Measurements from ENCODE around the gene CTSS. TPM values are rescaled to one million over a fixed set of nuclear protein-coding genes. Genes with fewer than 3 reads are reported as not detected.

Gene CTSS
- total RNA-seq, 2 experiments from 2014 or later = 38.7 to 40.6 TPM

DNA sequence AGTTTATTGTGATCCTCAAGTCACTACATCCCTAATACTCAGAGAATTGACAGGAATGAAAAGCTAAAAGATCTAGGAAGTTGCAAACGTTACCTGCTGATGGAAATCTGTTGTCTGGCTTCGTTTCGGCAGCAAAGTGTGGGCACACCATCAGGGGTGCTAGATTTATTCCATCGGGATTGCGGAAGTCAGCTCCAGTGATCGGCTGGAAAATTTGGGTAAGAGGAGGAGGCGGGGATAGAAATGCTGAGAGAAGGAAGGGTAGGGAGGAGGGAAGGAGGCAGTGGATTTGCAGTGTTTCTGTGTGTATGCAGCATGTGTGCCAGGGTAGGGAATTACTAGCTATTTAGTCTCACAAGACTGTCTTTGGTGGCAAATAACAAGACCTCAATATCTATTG is 42.5 kb upstream of the CTSS start, which contains the start of gene CTSK:
TSS of gene CTSK (minus strand) at position 140 of the 400 bp plus-strand sequence. CDS start 1,455 bp downstream, outside the sequence.
- H3K4me3 ChIP-seq (ENCODE audit: low read depth, low read length, poor library complexity, severe bottlenecking) = no peak within 1 kb of the TSS
- no peaks in the 10 kb centered on the region for H3K4me1 ChIP-seq (ENCODE audit: insufficient read depth, low read length, poor library complexity, severe bottlenecking)
- H4K20me1 ChIP-seq (ENCODE audit: insufficient read depth, low read length) = no peaks in the 10 kb centered on the region
- H3K27ac ChIP-seq (ENCODE audit: low read depth, low read length, poor library complexity, severe bottlenecking) = no peak within 1 kb of the TSS
- H3K9me2 ChIP-seq (ENCODE audit: insufficient read depth, low read length) = no peaks in the 10 kb centered on the region
- intact Hi-C loops (cut with micrococcal nuclease; ENCODE audit: unreplicated experiment) = no loop called here
- H2AFZ ChIP-seq (ENCODE audit: low read length) = no peak within 1 kb of the TSS
- BruUV-seq (replicated peaks) = no TSS peak
- H3K36me3 ChIP-seq (ENCODE audit: insufficient read depth, low read length) = peaks cover 24% of the 10 kb centered on the region
- H3K79me2 ChIP-seq (ENCODE audit: insufficient read depth, low read depth, low read length) = no peaks in the 10 kb centered on the region
- no peak for TF ChIP-seq EZH2phosphoT487 (IDR thresholded peaks at IDR 0.05; ENCODE audit: borderline replicate concordance, low read depth, low read length)
- TF ChIP-seq, protein P1, sequence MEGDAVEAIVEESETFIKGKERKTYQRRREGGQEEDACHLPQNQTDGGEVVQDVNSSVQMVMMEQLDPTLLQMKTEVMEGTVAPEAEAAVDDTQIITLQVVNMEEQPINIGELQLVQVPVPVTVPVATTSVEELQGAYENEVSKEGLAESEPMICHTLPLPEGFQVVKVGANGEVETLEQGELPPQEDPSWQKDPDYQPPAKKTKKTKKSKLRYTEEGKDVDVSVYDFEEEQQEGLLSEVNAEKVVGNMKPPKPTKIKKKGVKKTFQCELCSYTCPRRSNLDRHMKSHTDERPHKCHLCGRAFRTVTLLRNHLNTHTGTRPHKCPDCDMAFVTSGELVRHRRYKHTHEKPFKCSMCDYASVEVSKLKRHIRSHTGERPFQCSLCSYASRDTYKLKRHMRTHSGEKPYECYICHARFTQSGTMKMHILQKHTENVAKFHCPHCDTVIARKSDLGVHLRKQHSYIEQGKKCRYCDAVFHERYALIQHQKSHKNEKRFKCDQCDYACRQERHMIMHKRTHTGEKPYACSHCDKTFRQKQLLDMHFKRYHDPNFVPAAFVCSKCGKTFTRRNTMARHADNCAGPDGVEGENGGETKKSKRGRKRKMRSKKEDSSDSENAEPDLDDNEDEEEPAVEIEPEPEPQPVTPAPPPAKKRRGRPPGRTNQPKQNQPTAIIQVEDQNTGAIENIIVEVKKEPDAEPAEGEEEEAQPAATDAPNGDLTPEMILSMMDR (conservative IDR thresholded peaks at IDR 0.05; ENCODE audit: low read length) = no peak
- CTCF ChIA-PET (ENCODE audit: unreplicated experiment) = no interaction called here
- no peaks in the 10 kb centered on the region for H3K9me3 ChIP-seq (ENCODE audit: low read length)
- H3K4me2 ChIP-seq (ENCODE audit: low read length) = no peak within 1 kb of the TSS
- POLR2A ChIA-PET = interaction anchor here (0.7 kb wide), 1 partner anchor 625 kb away, joined by 3 read pairs; no protein-coding TSS in a partner anchor
- no peak for DNase-seq (ENCODE audit: low spot score)

DNA sequence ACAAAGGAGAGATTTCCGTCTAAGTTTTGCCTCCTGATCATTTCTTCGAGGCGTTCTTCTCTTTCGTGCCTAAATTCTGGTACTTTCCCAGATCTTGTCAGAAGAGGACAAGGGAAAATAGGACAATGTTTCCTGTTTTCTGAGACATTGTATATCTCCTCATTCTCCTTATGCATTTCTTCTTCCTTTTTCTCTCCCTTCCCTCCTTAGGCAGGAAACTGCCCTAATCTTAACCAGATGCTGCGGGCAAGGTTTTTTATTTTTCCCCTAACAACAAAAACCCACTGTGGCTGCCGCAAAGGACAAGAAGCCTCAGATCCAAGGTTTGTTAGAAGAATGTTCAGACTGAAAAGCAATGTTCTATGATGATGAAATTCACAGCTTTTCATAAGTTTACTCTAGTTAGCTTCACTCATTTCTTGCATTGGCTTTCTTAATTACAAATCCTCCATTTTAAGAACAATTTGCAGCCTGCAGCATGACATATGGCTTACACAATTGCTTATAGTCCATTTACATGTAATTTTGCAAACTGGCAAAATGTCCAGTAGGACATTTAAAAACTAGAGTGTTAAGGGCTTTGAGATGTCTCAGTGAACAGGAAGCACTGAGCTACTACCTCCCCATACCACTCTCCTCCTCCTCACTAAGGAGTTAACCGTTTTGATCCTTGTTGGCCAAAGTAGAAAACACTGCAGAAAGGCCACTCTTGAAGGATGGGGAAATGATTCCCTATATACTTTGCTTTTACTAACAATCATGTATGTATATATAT is 41.9 kb upstream of the CTSS start:
- Histone ChIP-seq H3K4me3 (ENCODE audit: low read depth, low read length, poor library complexity, severe bottlenecking) (no peak overlapping the region), H3K9me3 (ENCODE audit: low read length) (no peaks in the 10 kb centered on the region), H4K20me1 (ENCODE audit: insufficient read depth, low read length) (no peaks in the 10 kb centered on the region), H3K79me2 (ENCODE audit: insufficient read depth, low read depth, low read length) (no peaks in the 10 kb centered on the region), H2AFZ (ENCODE audit: low read length) (no peak overlapping the region), H3K4me2 (ENCODE audit: low read length) (no peak overlapping the region), H3K36me3 (ENCODE audit: insufficient read depth, low read length) (peaks cover 17% of the 10 kb centered on the region), H3K27ac (ENCODE audit: low read depth, low read length, poor library complexity, severe bottlenecking) (no peak overlapping the region), H3K4me1 (ENCODE audit: insufficient read depth, low read length, poor library complexity, severe bottlenecking) (no peaks in the 10 kb centered on the region), H3K9me2 (ENCODE audit: insufficient read depth, low read length) (no peaks in the 10 kb centered on the region)
- ChIA-PET CTCF (ENCODE audit: unreplicated experiment) (no interaction called here), POLR2A (no interaction called here)
- no peak for DNase-seq (ENCODE audit: low spot score)
- no TSS peak for BruUV-seq (replicated peaks)
- intact Hi-C loops (cut with micrococcal nuclease; ENCODE audit: unreplicated experiment) = no loop called here
- no peak for TF ChIP-seq EZH2phosphoT487 (IDR thresholded peaks at IDR 0.05; ENCODE audit: borderline replicate concordance, low read depth, low read length)
- TF ChIP-seq, protein P1 (conservative IDR thresholded peaks at IDR 0.05; ENCODE audit: low read length) = no peak

DNA sequence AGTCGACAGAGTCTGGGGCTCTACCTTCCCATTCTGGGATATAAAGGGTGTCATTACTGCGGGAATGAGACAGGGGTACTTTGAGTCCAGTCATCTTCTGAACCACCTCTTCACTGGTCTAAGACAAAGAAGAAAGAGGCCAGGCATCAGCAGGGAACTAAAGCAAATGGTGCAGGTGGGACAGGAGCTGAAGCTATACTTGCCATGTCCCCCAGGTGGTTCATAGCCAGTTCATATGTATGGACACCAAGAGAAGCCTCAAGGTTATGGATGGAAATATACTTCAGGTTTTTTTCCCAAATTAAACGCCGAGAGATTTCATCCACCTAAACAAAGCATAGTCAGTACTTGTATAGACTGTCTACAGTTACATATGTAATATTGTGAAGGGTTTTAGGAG is 40.3 kb upstream of the CTSS start:
- no peaks in the 10 kb centered on the region for H3K4me1 ChIP-seq (ENCODE audit: insufficient read depth, low read length, poor library complexity, severe bottlenecking)
- no peak for TF ChIP-seq EZH2phosphoT487 (IDR thresholded peaks at IDR 0.05; ENCODE audit: borderline replicate concordance, low read depth, low read length)
- TF ChIP-seq, protein P1 (conservative IDR thresholded peaks at IDR 0.05; ENCODE audit: low read length) = no peak
- H3K4me2 ChIP-seq (ENCODE audit: low read length) = no peak overlapping the region
- POLR2A ChIA-PET = no interaction called here
- no peaks in the 10 kb centered on the region for H3K9me2 ChIP-seq (ENCODE audit: insufficient read depth, low read length)
- no peak overlapping the region for H2AFZ ChIP-seq (ENCODE audit: low read length)
- no peak overlapping the region for H3K27ac ChIP-seq (ENCODE audit: low read depth, low read length, poor library complexity, severe bottlenecking)
- H3K79me2 ChIP-seq (ENCODE audit: insufficient read depth, low read depth, low read length) = no peaks in the 10 kb centered on the region
- no peak overlapping the region for H3K4me3 ChIP-seq (ENCODE audit: low read depth, low read length, poor library complexity, severe bottlenecking)
- no peaks in the 10 kb centered on the region for H3K9me3 ChIP-seq (ENCODE audit: low read length)
- no peaks in the 10 kb centered on the region for H4K20me1 ChIP-seq (ENCODE audit: insufficient read depth, low read length)
- peaks cover 2% of the 10 kb centered on the region; the same call in 1 of the 2 replicates for H3K36me3 ChIP-seq (ENCODE audit: insufficient read depth, low read length)
- no peak for DNase-seq (ENCODE audit: low spot score)
- BruUV-seq (replicated peaks) = no TSS peak
- intact Hi-C loops (cut with micrococcal nuclease; ENCODE audit: unreplicated experiment) = no loop called here
- CTCF ChIA-PET (ENCODE audit: unreplicated experiment) = no interaction called here

Data from OCI-LY7 (cell line).